Activated naive CD4-positive, alpha-beta T cell (primary cell): ENCODE results near the gene FOXP1.
A peak's percentile ranks its signal among the peaks of the same experiment; 100 is the strongest.

Source experiments
- DNase-seq, 4 experiments: peaks; one replicate each; lab custom pipeline; 2025; lab: John Stamatoyannopoulos, UW

FOXP1 gene

GRCh38 chr3:71072986-71073385 is 510.5 kb downstream of the FOXP1 start:
- DNase-seq: no peak

DNA sequence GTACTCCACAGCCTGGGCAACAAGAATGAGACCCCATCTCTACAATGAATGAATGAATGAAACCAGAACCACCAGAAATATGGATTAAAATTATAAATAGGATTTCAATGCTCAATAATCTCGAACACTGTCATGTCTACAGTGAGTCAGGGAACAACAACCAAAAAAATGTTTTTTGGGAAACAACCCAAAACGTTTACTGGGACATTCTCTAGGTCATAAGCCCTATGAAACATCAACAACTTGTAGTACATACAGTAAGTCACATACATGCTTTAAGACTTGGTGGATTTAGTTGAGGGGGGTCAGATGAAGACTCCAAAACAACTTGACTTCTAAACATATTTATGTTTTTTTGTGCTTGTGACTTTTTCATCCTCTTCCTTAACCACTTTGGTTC is 511.2 kb downstream of the FOXP1 start:
- no peak for DNase-seq

DNA sequence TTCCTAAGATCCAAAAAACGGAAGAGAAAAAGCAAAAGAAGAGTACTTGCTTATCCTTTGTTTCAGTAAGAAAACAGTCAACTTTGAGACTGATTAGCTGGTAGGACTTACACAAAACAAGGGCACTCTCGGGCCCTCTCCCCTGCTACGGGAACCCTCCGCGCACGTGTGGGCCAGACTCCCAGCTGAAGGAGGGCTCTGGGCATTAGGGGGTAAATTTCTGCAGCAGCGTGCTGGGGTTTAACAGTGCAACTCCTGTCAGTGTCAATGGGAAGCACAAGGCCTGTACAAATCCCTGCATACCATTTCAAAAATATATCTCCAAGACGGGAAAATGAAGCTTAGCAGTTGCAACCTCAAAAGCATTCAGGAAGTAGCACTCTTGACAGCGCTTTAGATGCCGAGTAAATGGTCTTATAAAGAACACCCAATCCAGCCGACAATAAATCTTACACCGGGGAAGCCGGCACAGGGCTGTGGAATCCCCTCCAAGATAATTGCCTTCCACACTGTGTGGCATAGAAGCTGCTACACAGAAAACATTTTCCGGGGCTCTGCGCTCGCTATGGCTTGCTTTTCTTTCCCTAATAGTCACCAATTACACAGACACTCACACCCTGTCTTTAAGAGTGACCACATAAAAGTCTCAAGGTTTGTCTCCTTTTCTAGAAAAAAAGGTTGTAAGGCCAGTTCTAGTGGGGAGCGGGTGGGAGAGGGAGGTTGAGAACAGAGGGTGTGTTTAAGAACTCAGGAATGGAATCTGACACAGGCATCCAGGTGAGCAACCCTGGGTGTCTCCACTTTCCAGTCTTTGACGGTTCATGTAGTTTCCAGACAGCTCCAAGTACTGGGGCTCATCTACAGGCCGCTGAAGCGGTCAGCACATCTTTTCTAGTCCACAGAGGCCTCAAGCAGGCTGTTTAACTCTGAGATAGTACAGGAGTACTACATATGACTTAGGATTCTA is 512.7 kb downstream of the FOXP1 start:
- DNase-seq: no peak

- DNase-seq: peak in 3 of 4 experiments; percentile 13 to 60 (median 38)
Observed at GRCh38 chr3:71069797-71070196, 513.7 kb downstream of the FOXP1 start.

DNA sequence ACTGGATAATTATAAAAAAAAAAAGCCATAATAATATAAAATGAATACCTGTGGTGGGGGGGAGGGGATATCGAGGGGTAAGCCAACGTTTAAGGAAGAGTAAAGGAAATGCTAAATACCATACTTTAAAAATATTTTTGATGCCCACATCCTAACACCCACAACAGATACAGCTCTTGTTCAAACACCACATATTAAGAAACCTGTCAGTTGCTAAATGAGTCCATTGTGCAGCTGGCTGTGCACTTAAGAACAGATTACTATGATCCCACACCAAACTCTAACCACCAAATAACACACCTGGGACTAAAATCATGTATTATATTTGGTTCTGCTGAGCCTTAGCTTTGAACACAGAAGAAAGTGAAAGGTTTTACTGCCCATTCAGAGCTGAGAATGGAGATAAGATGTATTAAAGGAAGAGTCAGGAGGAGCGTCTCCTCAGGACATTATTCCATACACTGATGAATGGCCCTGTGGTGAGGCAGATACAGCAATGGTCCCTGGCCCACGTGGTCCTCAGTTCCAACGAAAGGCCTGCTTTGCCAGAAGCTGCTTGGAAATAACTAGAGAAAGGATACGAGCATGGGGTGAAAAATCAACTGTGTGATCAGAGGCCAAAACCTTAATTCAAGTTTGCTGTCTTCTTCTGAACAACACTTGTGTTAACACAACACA is 515.4 kb downstream of the FOXP1 start:
- no peak for DNase-seq

GRCh38 chr3:71066849-71067261 is 516.7 kb downstream of the FOXP1 start:
- peak in 1 of 4 experiments; percentile 8 for DNase-seq

- no peak for DNase-seq
Observed at GRCh38 chr3:71066356-71066755, 517.2 kb downstream of the FOXP1 start.

DNA sequence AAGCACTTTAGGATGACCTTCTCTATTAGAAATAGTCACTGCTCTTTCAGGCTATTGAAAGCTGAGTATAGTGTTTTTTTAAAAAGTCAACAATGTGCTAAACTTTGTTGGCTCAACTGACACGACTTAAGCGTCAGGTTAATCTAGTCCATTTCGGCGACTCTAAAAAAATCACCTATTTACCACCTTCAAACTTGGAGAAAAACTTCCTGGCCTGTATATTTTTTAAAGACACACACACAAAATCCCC is 517.8 kb downstream of the FOXP1 start:
- no peak for DNase-seq

DNA sequence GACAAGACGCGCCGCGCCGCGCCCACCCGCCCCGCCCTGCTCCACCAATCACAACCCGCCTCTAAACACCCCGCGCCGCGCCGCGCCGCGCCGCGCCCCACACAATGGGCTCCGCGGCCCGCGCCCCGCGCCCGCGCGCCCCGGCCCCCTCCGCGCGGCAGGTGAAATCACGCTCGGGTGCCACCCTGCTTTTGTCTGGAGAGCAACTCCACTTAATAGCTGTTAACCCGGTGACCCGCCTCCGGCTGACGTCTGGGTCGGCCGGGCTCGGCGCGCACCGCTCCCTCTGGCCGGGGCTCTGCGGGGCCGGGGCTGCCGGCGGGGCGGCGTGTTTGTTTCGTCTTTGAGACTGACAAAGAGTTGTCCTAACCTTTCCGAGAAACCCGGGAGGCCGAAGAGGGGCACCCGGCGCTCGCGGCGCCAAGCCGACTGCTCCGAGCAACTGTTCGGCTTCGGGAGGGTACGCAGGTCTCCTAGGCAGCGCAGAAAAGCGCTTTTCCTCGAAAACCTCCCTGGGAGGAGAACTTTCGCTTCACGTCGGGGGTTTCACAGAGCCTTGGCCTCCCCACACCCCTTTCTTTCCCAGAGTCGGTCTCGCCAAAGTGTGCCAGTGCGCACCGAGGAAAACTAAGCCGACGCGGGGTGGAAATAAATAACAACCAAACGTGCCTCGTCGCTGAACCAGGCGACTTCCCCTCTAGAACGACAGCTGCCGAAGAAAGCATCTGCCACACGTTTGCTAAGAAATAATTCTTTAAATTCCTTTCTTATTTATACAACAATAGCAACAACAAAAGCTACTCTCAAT is 518.4 kb downstream of the FOXP1 start:
- DNase-seq: peak; percentile 53 to 71 (median 61)

- peak; percentile 51 to 71 (median 61) for DNase-seq
Observed at GRCh38 chr3:71064291-71064955, 519.1 kb downstream of the FOXP1 start.

GRCh38 chr3:71063773-71064290 is 519.7 kb downstream of the FOXP1 start:
- DNase-seq: peak in 3 of 4 experiments; percentile 45 to 55 (median 48)

- no peak for DNase-seq
Observed at GRCh38 chr3:71062952-71063772, 520.4 kb downstream of the FOXP1 start.

GRCh38 chr3:71062037-71062932 is 521.2 kb downstream of the FOXP1 start:
- no peak for DNase-seq

DNA sequence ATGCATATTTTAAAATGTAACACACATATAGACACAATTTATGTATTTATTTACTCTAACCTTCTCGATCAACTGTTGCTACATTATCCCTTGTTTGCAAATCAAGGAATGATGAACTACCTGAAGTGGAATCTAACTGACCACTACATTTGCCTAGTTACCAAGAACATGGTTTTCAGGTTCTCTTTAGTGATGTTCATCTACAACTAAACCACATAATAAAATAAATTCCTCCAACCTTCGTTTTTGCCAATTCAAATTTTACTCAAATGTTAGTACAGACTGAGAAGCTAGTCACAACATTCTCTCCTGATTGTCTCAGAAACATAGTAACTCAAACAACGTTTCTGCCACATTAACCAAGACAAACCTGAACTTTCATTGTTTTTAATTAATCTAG is 521.9 kb downstream of the FOXP1 start:
- DNase-seq: no peak

- no peak for DNase-seq
Observed at GRCh38 chr3:71061037-71061436, 522.5 kb downstream of the FOXP1 start.

DNA sequence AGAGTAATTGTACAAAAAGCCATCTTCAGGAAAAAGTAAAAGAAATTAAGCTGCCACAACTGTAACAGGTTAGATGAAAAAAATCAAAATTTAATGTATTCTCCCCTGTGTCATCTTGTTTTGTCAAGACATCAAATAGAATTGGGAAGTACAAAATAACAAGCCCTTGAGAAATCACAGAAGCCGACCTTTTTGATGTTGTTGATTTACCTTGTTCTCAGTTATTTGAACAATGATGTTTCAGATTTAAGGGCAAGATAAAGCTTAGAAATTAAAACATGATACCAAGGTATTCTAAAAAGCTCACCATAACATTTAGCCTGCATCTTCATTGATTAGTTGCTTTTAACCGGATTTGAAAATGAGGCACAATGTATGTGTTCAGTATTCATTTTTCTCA is 523.0 kb downstream of the FOXP1 start:
- no peak for DNase-seq

DNA sequence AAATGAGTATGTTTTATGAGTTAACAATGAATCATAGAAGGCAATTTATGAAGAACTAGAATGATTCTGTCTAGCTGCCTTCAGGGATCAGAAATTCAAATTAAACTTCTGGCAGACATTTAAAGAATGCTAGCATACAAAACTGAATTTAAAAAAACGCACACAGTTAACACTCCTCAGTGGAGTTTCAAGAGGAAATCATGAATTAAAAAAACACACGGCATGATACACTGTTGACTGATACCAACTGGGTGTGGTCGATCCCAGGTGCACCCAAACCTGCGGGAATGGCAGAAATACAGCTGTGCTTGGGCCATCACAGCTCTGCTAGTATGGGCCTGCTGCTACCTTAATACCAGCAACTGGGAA is 526.0 kb downstream of the FOXP1 start:
- no peak for DNase-seq

GRCh38 chr3:71056327-71056726 is 527.2 kb downstream of the FOXP1 start:
- DNase-seq: no peak

- DNase-seq: no peak
Observed at GRCh38 chr3:71055257-71056001, 528.1 kb downstream of the FOXP1 start.
